ENCODE results near the gene GPN1.
"Not testable (repeated sequence)": the region's sequence is repeated elsewhere in the genome, so short reads cannot be mapped to it uniquely, and the experiment has no call there.

The GPN1 gene

GRCh38 chr2:27627963-27628766 lies 685 bp upstream of the GPN1 start:
- DNase-seq = no peak

GRCh38 chr2:27630257-27630656 lies 1.4 kb downstream of the GPN1 start:
- not testable (repeated sequence) for DNase-seq

GRCh38 chr2:27634291-27634690 lies 5.4 kb downstream of the GPN1 start:
- no peak for DNase-seq

- no peak for DNase-seq
Measured at GRCh38 chr2:27636766-27637165, 7.9 kb downstream of the GPN1 start.

GRCh38 chr2:27638037-27638637 lies 9.3 kb downstream of the GPN1 start:
- DNase-seq = no peak

- no peak for DNase-seq
Measured at GRCh38 chr2:27638709-27639108, 9.9 kb downstream of the GPN1 start.

GRCh38 chr2:27640722-27641245 lies 11.9 kb downstream of the GPN1 start:
- no peak for DNase-seq

- DNase-seq = no peak
Measured at GRCh38 chr2:27645197-27645596, 16.3 kb downstream of the GPN1 start.

GRCh38 chr2:27647289-27647688 lies 18.4 kb downstream of the GPN1 start:
- no peak for DNase-seq

GRCh38 chr2:27647737-27648136 lies 18.9 kb downstream of the GPN1 start:
- DNase-seq = no peak

GRCh38 chr2:27651056-27651455 lies 22.2 kb downstream of the GPN1 start:
- peak; percentile 15 for DNase-seq

GRCh38 chr2:27652341-27652740 lies 23.5 kb downstream of the GPN1 start:
- DNase-seq = no peak

GRCh38 chr2:27652790-27653189 lies 23.9 kb downstream of the GPN1 start:
- no peak for DNase-seq

GRCh38 chr2:27653397-27653796 lies 24.5 kb downstream of the GPN1 start:
- DNase-seq = no peak

GRCh38 chr2:27655155-27655951 lies 26.5 kb downstream of the GPN1 start:
- DNase-seq = no peak

- DNase-seq = no peak
Measured at GRCh38 chr2:27661371-27661770, 32.5 kb downstream of the GPN1 start.

GRCh38 chr2:27663285-27664153 lies 34.7 kb downstream of the GPN1 start, which contains the start of the genes SLC4A1AP and SUPT7L:
TSS of gene SLC4A1AP (plus strand) at chr2:27663889. CDS start at chr2:27663915, 26 bp downstream.
TSS of gene SUPT7L (minus strand) at chr2:27663614. CDS start at chr2:27662192, 1,422 bp downstream.
- peak; percentile 98 for DNase-seq

- DNase-seq = peak; percentile 57
Measured at GRCh38 chr2:27664154-27664574, 35.3 kb downstream of the GPN1 start.

- no peak for DNase-seq
Measured at GRCh38 chr2:27664622-27665363, 35.9 kb downstream of the GPN1 start.

- no peak for DNase-seq
Measured at GRCh38 chr2:27667446-27667845, 38.6 kb downstream of the GPN1 start.

GRCh38 chr2:27671235-27671634 lies 42.4 kb downstream of the GPN1 start:
- DNase-seq = no peak

All from NCI-H2171 treated with DMSO at 0.1 percent for 48 hours (cell line).